Calu3 (cell line): Measurements from ENCODE around the gene ZNF358. TPM values are rescaled to one million over a fixed set of nuclear protein-coding genes. Genes with fewer than 3 reads are reported as not detected.

Experiments
- BruUV-seq: library from RNA; stranded (reverse); fragments of 400-500 nt; replicated peaks from 2 replicates; lab custom pipeline; 2021; lab: Mats Ljungman, UMichigan
- CTCF ChIA-PET: fragments of 300-600 bp; sonication (Branson Sonifier 250); formaldehyde crosslinking; loops from one replicate; lab custom pipeline; 2022; ENCODE audit warnings: antibody characterized with exemption; lab: Charles Lee
- DNase-seq: peaks from one replicate; pipeline ENCODE4 v3.0.0; 2022
- H3K27ac Mint-ChIP-seq: one replicate; pipeline ENCODE4 v1.8.0; 2022; ENCODE audit warnings: mixed read lengths; ENCODE audit not compliant: unreplicated experiment
- H3K27me3 Mint-ChIP-seq: one replicate; pipeline ENCODE4 v1.8.0; 2022; ENCODE audit warnings: mixed read lengths; ENCODE audit not compliant: unreplicated experiment
- H3K36me3 Mint-ChIP-seq: one replicate; pipeline ENCODE4 v1.8.0; 2022; ENCODE audit warnings: mild to moderate bottlenecking, moderate library complexity, mixed read lengths; ENCODE audit not compliant: insufficient read depth, unreplicated experiment
- H3K4me1 Mint-ChIP-seq: one replicate; pipeline ENCODE4 v1.8.0; 2022; ENCODE audit warnings: mild to moderate bottlenecking, low read depth, mixed read lengths; ENCODE audit not compliant: unreplicated experiment
- H3K4me3 Mint-ChIP-seq: one replicate; pipeline ENCODE4 v1.8.0; 2022; ENCODE audit warnings: mild to moderate bottlenecking, low read depth, moderate library complexity, mixed read lengths; ENCODE audit not compliant: unreplicated experiment
- H3K9me3 Mint-ChIP-seq: one replicate; pipeline ENCODE4 v1.8.0; 2022; ENCODE audit warnings: low read depth, mixed read lengths; ENCODE audit not compliant: unreplicated experiment
- intact Hi-C: fragments of 100-400 bp; cut with micrococcal nuclease; formaldehyde crosslinking; loops from one replicate; pipeline ENCODE4 v1.10.0; 2022; ENCODE audit not compliant: unreplicated experiment
- total RNA-seq: library from RNA; stranded (reverse); gene quantifications from 2 replicates; pipeline ENCODE4 v1.2.3, GENCODE V29; 2022
- TF ChIP-seq, protein P1 (sequence below): fragments of 200-600 bp; IDR thresholded peaks from one replicate; pipeline ENCODE4 v1.8.0; 2022; ENCODE audit warnings: antibody characterized with exemption; ENCODE audit not compliant: unreplicated experiment

Gene ZNF358
- total RNA-seq, 1 experiment from 2014 or later = 23.8 TPM

DNA sequence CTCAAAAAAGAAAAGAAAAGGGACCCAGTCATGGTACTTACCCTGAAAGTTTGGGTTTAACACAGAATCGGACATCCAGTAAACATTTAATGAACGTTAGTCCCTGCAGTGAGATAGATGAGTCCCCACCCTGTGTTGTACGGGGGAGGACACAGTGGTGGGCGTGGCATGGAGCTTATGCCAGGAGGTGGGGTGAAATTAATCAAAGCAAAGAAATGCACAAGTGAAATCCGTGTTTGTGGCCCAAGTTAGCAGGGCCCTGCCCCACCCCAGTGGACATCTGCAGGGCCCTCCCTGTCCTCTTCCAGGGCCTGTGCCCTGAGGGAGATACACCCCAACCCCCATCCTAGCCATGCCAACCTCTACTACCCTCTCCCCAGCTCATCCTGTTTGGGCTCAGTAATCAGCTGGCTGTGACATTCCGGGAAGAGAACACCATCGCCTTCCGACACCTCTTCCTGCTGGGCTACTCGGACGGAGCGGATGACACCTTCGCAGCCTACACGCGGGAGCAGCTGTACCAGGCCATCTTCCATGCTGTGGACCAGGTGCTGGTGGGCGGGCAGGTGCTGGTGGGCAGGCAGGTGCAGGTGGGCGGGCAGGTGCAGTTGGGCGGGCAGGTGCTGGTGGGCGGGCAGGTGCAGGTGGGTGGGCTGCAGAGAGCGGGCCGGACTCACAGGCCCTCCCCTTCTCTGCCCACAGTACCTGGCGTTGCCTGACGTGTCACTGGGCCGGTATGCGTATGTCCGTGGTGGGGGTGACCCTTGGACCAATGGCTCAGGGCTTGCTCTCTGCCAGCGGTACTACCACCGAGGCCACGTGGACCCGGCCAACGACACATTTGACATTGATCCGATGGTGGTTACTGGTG is 10.4 kb downstream of the ZNF358 start:
- H3K4me3 Mint-ChIP-seq = no peak overlapping the region
- no peaks in the 10 kb centered on the region for H3K27me3 Mint-ChIP-seq
- BruUV-seq = no TSS peak
- H3K9me3 Mint-ChIP-seq = no peaks in the 10 kb centered on the region
- H3K4me1 Mint-ChIP-seq = peaks cover 9% of the 10 kb centered on the region
- intact Hi-C loops = no loop called here
- peaks cover 26% of the 10 kb centered on the region for H3K36me3 Mint-ChIP-seq
- TF ChIP-seq, protein P1, sequence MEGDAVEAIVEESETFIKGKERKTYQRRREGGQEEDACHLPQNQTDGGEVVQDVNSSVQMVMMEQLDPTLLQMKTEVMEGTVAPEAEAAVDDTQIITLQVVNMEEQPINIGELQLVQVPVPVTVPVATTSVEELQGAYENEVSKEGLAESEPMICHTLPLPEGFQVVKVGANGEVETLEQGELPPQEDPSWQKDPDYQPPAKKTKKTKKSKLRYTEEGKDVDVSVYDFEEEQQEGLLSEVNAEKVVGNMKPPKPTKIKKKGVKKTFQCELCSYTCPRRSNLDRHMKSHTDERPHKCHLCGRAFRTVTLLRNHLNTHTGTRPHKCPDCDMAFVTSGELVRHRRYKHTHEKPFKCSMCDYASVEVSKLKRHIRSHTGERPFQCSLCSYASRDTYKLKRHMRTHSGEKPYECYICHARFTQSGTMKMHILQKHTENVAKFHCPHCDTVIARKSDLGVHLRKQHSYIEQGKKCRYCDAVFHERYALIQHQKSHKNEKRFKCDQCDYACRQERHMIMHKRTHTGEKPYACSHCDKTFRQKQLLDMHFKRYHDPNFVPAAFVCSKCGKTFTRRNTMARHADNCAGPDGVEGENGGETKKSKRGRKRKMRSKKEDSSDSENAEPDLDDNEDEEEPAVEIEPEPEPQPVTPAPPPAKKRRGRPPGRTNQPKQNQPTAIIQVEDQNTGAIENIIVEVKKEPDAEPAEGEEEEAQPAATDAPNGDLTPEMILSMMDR = no peak
- DNase-seq = no peak
- CTCF ChIA-PET = no interaction called here
- no peak overlapping the region for H3K27ac Mint-ChIP-seq

DNA sequence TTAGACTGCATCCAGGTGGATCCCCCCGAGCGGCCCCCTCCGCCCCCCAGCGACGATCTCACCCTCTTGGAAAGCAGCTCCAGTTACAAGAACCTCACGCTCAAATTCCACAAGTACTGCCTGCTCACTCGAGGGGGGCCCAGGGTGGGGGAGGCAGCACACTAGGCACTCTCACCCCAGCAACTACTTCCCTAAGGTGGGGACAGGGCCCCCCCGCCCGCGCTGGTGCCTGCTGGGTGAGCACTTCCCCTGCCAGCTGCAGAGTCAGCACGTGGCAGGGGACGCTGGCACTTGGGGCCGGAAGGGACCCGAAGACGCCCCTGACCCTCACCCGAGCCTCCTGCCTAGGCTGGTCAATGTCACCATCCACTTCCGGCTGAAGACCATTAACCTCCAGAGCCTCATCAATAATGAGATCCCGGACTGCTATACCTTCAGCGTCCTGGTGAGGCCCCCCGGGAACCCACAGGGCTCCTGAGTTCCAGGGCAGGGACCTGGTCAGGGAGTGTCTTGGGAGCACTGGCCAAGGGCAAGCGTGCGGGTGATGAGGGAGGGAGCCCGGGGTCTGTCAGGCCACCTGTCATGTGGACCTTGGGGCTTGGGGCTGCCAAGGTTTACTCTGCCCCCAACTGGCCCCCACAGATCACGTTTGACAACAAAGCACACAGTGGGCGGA is 11.8 kb downstream of the ZNF358 start:
- CTCF ChIA-PET = no interaction called here
- BruUV-seq = no TSS peak
- intact Hi-C loops = no loop called here
- TF ChIP-seq, protein P1 = no peak
- no peaks in the 10 kb centered on the region for H3K9me3 Mint-ChIP-seq
- no peaks in the 10 kb centered on the region for H3K4me1 Mint-ChIP-seq
- peaks cover 14% of the 10 kb centered on the region for H3K36me3 Mint-ChIP-seq
- H3K4me3 Mint-ChIP-seq = no peak overlapping the region
- no peaks in the 10 kb centered on the region for H3K27me3 Mint-ChIP-seq
- H3K27ac Mint-ChIP-seq = no peak overlapping the region
- DNase-seq = no peak

DNA sequence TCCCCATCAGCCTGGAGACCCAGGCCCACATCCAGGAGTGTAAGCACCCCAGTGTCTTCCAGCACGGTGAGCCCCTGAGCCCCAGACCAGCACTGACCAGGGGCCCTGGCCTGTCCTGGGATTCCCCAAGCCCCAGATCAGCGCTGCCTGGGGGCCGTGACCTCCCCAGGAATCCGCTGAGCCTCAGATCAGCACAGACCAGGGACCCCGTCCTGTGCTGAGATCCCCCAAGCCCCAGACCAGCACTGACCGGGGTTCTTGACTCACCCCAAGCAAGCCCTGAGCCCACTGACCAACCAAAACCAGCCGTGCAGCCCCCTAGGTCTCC is 12.3 kb downstream of the ZNF358 start:
- H3K9me3 Mint-ChIP-seq = no peaks in the 10 kb centered on the region
- H3K4me3 Mint-ChIP-seq = no peak overlapping the region
- H3K4me1 Mint-ChIP-seq = no peaks in the 10 kb centered on the region
- H3K36me3 Mint-ChIP-seq = peaks cover 9% of the 10 kb centered on the region
- intact Hi-C loops = no loop called here
- no peaks in the 10 kb centered on the region for H3K27me3 Mint-ChIP-seq
- CTCF ChIA-PET = no interaction called here
- TF ChIP-seq, protein P1 = no peak
- no peak for DNase-seq
- H3K27ac Mint-ChIP-seq = no peak overlapping the region
- no TSS peak for BruUV-seq

DNA sequence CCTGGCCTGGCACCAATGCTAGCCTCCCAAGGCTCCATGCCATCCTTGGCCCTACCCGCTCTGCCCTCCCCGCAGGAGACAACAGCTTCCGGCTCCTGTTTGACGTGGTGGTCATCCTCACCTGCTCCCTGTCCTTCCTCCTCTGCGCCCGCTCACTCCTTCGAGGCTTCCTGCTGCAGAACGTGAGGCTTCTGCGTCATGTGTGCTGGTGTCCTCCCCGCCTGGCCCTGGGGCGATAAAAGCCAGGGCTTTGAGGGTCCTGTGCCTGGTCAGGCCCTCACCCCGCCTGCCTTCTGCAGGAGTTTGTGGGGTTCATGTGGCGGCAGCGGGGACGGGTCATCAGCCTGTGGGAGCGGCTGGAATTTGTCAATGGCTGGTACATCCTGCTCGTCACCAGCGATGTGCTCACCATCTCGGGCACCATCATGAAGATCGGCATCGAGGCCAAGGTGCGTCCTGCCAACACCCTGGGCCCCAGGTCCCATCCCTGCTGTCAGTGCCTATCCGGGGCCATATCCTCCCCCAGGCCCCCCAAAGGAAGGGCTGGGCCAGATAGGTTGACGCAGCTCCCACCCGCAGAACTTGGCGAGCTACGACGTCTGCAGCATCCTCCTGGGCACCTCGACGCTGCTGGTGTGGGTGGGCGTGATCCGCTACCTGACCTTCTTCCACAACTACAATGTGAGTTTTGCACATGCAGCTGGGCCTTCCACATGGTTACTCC is 12.8 kb downstream of the ZNF358 start:
- intact Hi-C loops = no loop called here
- CTCF ChIA-PET = no interaction called here
- H3K27me3 Mint-ChIP-seq = no peaks in the 10 kb centered on the region
- H3K27ac Mint-ChIP-seq = no peak overlapping the region
- H3K4me3 Mint-ChIP-seq = no peak overlapping the region
- no peaks in the 10 kb centered on the region for H3K9me3 Mint-ChIP-seq
- DNase-seq = no peak
- BruUV-seq = no TSS peak
- H3K36me3 Mint-ChIP-seq = peaks cover 6% of the 10 kb centered on the region
- TF ChIP-seq, protein P1 = no peak
- H3K4me1 Mint-ChIP-seq = no peaks in the 10 kb centered on the region
